ENCODE measurements around the gene ZBTB20.
A peak's percentile ranks its signal among the peaks of the same experiment; 100 is the strongest.

The ZBTB20 gene

DNA sequence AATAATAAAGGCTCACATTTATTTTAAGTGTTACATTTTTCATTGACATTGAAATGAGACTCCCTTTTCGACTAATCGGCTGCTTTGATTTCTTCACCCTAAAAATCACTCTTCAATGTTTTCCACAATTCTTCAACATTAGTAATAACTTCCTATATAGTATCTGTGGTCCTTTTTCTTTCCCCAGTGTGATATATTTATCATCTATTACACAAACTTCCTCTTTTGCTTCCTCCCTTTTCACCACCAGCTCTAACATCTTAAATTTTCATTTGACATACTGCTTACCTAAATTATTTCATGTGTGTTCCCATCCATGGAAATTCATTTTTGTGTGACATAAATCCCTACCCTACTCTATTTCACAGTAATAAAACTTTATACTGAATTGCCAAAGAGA, 608.9 kb downstream of the ZBTB20 start:
- no peak for DNase-seq (ENCODE audit: low read depth in 2 of 2)

DNA sequence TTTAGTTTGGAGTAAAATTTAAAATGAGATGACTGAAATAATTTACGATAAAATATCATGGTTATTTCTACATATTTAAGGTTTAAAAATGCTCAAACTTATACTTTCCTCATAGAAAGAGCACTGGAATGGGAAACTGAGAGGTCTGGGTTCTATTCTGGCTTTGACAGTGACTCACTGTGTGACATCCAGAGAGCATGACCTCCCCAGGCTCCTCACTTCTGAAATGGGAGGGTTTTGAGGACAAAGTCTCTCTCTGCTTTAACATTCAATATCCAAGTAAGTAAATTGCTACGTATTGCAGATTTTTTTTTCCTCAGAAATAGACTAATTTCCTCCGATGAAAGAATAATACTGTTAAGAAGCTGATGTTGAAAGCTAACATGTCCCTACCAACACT, 618.6 kb downstream of the ZBTB20 start:
- no peak for DNase-seq (ENCODE audit: low read depth in 2 of 2)

DNA sequence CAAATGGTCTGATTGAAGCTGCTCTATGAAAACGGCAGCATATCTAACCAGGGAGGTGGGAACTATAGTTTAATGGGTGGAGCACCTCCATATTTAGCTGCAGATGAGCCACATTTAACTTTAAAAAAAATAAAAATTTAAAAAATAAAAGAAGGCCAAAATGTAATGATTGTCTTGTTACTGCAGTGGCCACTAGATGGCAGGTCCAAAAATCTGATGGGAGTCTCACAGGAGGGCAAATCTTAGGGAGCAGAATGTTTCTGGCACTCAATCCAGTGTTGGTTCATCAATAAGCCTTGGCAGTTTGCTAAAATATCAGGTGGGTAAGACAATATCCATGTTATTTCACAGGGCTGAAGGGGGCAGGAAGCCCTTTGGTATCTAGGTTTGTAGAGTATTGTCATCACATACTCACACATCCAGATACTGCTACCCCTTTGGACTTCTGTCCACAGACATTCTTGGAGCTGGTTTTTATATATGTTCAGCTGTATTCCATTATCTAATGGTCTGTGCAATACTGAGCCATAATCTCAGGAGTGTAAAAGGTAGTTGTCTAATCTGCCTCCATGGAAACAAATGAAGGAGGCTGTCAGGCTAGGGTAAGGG, 619.9 kb downstream of the ZBTB20 start:
- no peak for DNase-seq (ENCODE audit: low read depth in 2 of 2)

DNA sequence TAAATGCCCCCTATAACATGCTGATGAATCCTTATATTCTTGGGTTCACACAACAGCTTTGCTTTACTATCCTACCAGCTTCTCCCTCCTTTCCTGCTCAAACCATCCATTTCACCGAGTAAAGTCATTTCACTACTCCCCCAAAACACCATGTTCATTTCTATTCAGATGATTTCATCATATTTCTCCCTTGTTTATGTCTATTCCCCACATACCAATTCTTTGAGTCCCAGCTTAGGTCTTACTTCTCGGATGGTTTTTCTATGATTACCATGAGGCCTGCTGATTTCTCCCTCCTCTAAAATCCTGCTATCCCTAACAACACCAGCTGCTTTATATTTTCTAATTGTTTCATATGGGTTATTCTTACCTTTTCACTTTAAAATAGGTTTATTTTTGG, 621.8 kb downstream of the ZBTB20 start:
- DNase-seq (ENCODE audit: low read depth in 2 of 2): no peak

DNA sequence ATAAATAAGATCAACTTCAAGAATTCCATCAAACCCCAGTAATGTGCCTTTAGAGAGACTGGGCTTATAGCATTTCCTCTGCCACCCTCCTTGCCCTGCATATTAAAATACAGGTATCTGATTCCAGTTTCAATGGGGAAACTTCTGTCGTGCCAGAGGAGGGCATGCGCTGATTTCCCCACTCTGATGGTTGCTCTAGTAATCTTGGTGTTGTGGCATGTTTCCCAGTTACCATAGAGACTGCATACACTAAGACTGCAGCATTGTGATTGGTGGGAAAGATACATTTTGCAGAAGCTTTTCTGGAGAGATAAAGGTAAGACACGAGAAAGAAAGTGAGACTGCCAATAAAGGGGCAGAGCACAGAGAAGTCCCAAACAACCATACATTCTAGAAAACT, 627.7 kb downstream of the ZBTB20 start:
- no peak for DNase-seq (ENCODE audit: low read depth in 2 of 2)

DNA sequence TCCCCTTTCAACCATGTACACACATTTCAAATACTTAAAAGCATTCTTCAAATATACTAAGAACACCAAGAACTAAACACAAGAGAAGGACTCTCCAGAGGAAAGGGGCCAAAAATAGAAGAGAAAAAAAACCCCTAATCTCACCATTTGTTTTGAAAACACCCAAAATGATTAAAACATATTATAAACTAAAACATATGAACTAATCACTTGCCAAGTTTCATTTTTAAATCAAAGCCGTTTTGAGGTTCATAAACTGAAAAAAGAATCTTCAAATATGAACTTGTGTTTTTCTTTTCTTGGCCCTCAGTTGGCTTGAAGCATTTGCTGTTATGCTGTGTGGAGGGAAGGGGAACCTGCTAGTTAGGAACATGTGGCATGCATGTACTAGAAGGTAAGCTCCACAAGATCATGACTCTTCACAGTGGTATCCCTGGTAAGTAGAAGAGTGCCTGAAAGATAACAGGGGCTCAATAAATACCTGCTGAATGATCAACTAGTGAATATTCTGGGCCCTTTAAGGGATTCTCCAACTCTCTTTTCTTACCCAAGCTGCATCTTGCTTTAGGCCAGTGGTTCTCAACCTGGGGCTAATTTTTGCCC, 628.8 kb downstream of the ZBTB20 start:
- no peak for DNase-seq (ENCODE audit: low read depth in 2 of 2)

DNA sequence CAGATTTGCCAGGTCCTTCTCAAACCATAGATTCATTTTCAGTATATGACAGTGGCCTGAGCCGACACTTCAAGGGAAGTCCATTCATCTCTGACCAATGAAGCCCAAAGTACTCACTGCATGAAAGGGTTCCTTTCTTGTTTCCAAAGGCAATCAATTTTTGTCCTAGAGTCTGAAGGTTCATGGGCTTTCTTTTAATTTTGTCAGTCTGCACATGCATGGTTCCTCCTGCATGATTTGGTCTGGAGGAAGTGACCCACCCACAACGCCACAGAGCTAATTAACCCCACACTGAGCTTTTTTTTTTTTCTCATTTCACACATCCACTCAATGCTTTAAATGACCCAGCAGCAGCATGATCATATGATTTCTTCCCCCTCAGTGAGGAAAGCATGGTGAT, 636.9 kb downstream of the ZBTB20 start:
- DNase-seq (ENCODE audit: low read depth in 2 of 2): no peak

DNA sequence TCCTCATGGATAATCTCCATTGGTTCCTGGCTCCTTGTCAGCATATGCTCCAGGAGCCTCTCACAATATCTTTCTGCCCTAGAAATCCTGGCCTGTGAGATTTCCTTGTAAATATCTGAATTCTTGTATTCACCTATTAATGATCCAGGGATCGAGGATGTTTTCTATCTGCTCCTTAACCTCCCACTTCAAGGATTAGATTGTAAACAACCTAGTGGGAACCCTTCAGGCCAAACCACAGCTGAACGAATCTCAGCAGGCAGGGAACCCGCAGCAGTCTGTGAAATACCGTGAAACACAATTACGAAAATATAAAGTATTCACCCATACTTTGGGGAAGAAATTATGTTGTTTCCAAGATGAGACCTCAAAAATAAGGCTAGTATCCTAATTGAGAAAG, 637.3 kb downstream of the ZBTB20 start:
- DNase-seq (ENCODE audit: low read depth in 2 of 2): no peak

DNA sequence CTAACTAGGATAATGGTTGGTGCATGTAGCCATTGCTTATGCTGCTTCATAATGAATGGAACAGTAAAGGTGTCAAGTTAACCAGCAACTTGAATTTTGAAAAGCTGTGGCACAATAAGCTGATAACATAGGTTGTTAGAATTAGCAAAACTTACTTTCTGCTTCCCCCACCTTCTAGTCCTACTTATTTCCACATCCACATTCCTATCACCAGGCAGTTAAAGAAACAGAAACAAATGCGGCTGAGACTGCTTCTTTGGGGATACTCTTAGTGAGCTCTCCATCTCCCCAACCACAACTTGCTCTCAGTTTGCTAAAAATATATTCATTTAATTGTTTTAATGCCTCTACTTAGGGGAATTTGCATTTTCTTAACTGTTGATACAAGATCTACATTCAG, 638.1 kb downstream of the ZBTB20 start:
- DNase-seq (ENCODE audit: low read depth in 2 of 2): no peak

DNA sequence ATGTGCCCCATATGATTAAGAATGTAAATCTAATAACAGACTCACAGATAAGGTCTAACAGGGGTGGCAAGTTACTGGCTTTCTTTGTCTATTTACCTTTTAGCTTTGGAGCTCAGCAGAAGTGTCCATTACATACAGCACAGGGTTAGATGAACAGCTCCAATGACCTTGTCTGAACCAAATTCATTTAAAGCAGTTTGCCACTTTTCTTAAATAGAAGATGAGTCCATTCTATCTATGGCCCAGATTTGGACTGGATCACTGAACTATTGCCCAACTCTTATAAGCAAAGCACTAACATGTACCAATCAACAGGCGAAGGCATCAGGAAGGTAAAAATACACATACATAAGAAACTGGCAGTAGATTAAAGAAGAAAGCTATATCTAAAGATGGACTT, 638.9 kb downstream of the ZBTB20 start:
- DNase-seq (ENCODE audit: low read depth in 2 of 2): no peak

DNA sequence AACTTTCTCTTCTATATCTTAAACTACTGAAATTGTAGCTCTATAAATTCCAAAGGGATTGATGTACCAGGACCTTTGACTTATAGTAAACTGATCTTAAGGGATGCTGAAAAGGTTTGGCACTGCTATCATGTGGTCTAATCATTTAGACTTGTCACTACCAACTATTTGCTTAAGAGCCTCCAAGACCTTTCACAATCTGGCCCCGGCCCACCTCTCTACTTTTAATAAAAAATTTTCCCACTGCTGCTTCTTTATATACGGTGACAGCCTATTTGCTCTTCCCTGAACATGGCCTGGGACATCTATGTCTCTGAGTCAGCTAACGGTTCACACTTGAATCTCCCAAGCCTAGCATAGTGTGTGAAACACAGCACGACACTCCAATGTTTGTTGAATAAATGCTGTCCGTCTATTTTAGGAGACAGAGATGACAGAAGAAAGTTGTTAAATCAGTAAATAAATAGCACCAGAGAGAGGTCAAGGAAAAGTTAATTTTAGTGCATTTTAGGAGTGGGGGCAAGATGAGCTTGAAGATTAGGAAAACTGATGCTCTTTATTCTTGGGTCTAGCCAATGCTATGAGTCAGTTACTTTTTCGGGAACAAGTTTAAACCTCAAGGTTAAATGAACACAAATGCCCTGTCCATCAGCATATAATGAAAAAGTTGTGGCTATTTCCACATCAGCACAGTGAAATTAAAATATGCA, 640.3 kb downstream of the ZBTB20 start:
- peak in 1 of 2 experiments; percentile 25 for DNase-seq (ENCODE audit: low read depth in 2 of 2)

DNA sequence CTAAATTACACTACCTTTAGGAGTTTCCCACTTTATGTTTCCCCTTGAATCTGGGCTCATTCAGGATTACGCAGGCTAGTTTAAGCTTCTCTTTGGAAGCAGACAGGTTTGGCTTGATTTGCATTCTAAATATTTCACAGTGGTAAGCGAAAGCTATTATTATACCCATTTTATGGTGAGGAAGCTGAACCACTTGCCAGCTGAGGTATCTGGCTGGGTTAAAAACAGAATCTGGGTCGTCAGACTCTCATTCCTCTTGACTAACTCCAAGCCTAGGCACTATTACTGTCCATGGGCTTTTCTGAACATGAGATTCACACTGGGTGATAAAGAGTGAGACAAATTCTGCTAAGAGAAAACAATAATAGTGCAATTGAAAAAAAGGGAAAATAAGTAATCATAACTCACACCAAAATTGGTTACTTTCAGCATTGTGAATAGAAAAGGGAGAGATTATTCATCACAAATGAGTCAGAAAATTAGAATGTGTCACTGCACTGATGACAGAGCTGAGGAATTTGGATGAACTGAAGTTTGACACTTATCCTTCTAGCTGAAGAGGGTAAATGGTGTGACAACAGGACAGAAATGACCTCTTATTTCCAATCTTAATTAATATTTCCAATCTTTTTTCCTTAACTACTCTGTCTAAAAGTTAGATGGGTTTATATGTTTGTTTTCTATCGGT, 642.0 kb downstream of the ZBTB20 start:
- DNase-seq (ENCODE audit: low read depth in 2 of 2): no peak

DNA sequence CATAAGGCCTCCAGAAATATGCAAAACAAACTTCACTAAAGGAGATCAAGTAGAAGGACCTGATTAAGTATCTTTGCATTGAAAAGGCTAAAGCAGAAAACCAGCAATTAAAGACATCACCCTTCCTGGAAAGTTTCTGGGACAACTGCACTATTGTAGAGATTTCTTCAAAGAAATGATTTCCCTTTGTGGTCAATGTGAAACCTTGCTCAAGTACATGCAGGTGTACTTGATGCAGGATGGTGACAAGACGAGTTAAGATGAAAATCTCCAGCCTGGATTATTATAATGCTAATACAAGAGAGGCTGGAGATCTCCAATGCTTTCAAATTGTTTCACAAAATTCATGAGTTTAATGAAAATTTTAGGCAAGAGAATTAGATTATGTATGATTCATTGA, 644.9 kb downstream of the ZBTB20 start:
- no peak for DNase-seq (ENCODE audit: low read depth in 2 of 2)

DNA sequence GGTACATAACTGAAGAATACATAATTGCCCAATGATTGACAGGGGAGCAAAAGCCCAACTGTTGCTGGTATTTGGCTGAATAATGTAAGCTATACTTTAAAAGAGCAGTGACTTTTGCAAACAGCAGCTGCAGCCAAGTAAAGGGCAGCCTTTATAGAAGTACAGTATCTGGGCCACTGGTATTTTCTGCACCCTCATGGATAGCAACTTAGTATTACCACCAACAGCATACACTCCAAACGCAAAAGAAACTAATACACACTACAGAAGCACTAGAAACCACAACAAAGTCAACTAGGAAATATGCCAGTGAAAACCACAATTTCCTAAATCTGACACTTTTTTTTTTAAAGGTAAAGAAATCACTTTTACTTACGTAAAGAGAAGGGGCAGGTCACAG, 647.1 kb downstream of the ZBTB20 start:
- no peak for DNase-seq (ENCODE audit: low read depth in 2 of 2)

DNA sequence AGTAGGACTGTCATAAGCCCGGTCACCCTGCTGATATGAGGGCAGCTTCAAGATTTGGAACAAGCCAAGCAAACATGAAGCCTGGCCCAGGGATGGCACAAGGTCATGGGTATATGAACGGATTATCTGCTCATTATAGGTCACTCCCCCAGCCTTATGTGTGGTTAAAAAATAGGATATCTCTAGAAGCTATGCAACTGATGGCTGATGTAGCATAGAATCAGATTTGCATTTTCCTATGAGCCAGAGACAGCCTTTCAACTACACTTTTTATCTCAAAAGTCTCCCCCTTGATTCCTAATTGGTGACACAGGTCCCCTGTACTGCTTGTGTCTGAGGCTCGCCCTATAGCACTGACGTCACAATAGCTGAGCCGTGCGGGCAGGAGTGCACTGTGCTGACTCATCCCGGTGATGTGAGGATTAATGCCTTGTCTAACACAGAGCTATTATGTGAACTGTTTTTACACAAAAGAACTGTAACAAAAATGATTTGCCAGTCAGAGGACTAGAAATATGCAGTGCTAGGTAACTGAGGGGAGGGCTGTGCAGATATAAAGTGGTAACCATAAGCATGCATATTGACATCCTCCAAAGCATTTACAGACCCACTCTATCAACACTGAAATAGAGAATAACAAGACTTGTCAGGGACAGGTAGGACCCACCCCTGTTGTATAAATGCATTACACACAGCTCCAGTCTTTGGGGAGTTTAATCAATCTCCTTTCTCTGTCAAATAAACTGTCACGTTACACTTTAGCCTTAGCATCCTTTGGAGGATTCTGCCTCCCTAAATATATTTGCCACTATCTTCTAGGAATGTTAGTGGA, 648.3 kb downstream of the ZBTB20 start:
- DNase-seq (ENCODE audit: low read depth in 2 of 2): peak in 1 of 2 experiments; percentile 27

DNA sequence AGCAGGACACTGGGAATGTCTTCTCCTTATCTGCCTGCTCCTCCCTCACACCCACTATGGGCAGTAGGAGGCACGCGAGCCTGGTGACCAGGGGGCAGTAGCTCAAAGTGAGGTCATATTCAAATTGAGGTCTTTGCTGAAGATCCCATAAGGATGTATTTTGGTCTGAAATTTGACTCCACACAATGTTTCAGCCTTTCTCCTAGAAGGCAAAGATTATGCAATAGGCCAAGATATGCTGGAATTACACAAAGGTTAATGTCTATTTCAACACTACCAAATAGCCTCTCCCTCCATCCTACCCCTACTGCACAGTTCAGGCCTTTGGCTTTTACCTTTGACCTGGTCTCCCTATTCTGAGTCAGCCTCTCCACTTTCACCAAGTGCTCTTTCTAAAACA, 650.2 kb downstream of the ZBTB20 start:
- no peak for DNase-seq (ENCODE audit: low read depth in 2 of 2)

DNA sequence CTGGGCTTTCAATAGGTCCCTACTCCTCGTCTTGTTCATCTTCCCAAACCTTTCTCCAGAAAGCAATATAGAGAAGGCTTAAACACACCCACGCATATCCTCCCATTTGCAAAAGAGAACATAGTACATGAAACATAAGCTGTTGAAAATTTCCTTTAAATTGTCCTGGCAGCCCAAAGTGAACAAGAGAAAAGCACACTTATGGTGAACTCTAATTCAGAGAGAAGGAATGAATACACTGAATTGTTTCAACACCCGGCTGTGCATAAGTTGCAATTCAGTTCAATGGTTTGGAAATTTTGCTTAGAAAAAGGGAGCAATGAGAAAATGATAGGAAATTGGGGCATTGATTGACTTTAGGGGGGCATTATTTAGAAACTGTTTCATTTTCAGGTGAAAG, 650.6 kb downstream of the ZBTB20 start:
- DNase-seq (ENCODE audit: low read depth in 2 of 2): no peak

DNA sequence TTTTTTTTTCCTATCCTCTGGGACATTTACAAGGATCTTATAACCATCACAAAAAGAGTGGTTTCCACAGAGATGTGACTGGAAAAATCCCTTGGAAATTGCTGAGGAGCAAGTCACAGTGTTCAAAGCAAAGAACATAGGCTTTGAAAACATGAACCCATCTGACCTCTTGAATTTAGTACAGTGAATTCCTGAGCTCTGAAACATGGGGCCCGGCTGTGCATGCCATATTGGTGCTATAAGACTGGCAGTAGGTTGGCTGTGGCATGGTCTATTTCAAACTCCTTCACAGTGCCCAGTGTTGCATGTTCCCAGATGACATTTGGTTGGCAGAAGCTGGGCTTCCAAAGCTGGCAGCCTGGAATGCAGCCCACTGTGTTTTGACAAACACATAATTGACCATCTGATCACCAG, 651.1 kb downstream of the ZBTB20 start:
- DNase-seq (ENCODE audit: low read depth in 2 of 2): no peak

DNA sequence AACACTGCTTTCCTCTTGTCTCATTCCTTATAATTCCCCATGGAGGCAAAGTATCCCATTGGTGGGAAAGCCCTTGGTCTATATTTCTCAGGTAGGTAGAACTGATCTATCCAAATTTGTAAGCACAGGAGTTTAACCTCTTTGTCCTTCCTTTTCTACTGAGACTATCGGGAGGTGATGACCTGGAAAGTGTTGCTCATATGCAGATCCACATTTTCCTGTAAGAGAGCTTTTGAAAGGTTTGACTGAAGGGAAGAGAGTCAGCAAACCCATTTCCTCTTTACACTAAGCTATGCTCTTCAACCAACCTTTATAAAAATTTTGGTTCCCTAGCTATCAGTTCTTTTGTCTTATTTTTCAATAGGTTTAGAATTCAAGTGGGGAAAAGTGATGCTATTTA, 652.6 kb downstream of the ZBTB20 start:
- no peak for DNase-seq (ENCODE audit: low read depth in 2 of 2)

DNA sequence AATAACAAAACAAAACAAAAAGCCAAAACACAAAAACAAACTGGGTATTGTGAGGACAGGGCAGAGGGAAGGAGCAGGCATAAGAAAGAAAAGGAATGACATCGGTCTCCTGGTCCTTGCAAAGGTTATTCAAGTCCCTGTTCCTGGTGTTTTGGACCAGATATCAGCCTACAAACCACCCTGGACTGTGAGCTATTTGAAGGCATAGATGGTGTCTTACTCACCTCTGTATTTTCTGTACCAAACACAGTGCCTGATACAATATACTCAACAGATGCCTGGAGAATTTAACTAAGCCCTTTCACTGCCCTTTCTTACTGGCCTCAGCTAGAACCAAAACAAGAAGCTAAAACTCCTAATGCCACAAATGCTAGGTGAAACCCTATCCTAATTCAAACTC, 656.3 kb downstream of the ZBTB20 start:
- no peak for DNase-seq (ENCODE audit: low read depth in 2 of 2)

DNA sequence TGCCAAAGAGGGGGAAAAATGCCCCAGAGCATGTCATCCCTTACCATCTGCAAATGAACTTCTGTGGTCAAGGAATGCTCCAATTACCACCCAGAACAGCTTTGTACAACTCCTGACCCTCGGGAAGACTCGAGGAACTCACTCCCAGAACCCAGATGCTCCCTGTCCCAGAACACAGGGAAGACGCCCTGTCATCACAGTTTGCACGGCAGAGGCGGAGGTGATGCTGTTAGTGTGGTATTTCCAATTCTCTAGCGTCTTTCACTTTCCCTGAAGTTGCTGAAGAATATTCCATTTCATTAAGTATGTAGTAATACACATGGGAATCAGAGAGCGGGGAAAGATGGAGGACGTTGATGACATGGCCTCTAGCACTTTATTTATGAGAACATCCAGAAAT, 659.6 kb downstream of the ZBTB20 start:
- DNase-seq (ENCODE audit: low read depth in 2 of 2): no peak

DNA sequence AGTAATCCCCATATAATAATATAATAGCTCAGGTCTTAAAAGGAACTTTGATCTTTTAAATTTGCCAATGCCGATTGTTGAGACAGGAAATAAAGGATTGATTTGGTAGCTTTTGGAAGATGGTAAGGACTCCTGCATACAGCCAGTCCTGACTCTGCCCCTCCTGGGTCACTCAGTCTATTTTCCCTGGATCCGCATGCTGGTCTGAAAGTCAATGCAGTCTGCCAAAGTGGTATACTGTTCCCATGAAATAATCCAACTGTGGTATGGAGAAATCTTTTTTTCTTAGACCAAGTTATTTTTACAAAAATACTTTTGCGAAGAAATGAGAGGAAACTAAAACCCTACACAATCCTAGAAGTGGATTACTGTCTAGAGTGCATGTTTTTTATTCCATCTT, 662.2 kb downstream of the ZBTB20 start:
- DNase-seq (ENCODE audit: low read depth in 2 of 2): no peak

Data from fibroblast of skin of left biceps (primary cell).